ENCODE data around the gene ATRAID.
A peak's percentile ranks its signal among the peaks of the same experiment; 100 is the strongest.

Gene ATRAID

DNA sequence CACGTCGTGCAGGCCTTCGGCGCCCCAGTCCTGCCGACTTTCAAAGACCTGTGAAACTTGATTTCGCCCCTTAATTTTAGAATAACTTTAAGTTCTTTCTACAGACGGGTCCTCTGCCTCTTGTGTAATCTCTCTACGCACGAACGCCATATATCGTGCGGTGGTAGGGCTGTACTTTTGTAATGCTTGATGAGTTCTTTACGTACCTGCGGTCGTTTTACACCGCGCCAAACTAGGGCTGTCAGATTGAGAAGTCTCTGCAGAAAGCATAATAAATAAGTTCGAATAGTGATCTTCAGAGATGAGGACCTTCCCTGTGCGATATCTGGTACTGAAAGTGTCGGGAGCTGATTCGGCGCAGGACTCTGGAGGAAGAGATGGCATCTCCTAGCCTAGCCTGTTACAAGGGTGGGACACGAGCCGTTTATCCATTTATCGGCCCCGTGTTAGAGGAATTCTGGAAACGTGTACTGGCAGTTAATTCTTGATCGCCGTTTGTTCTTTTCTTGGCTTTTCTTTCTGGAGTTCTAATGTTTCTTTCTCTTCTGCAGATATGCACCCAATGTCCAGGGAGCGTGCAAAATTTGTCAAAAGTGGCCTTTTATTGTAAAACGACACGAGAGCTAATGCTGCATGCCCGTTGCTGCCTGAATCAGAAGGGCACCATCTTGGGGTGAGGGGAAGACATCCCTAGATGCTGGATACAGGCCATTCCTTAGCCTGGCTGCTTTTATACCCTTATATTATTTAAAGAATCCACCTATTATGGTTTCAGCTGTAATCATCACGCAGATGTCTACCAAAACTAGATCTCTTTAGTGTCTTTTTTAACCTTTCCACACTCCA is 1.0 kb downstream of the ATRAID start:
- H3K18ac ChIP-seq (ENCODE audit: low read length): peak overlapping the region; percentile 96
- no CpG with 5 or more reads among the region's 34 CpGs for WGBS, 2 donors (ENCODE audit: extremely low coverage in 2 of 2, insufficient read length in 2 of 2, insufficient replicate concordance in 1 of 2)
- H3K79me1 ChIP-seq (ENCODE audit: low read depth, low read length): no peaks in the 10 kb centered on the region
- H3K36me3 ChIP-seq (replicated peaks in 1 of 2; ENCODE audit: control insufficient read depth in 2 of 2, insufficient read depth in 2 of 2, low read length in 2 of 2): peaks cover 7 to 64% of the 10 kb centered on the region in 2 donors
- peak overlapping the region; percentile 6 for H2BK120ac ChIP-seq (ENCODE audit: low read depth, low read length)
- H3K4me3 ChIP-seq (ENCODE audit: low read length in 2 of 2): peak overlapping the region; percentile 95 to 97
- peak overlapping the region; percentile 100 for H2AFZ ChIP-seq (ENCODE audit: low read length)
- peak overlapping the region; percentile 99 for H3K9ac ChIP-seq (ENCODE audit: low read depth, low read length, poor library complexity)
- peak overlapping the region; percentile 30 for H2BK15ac ChIP-seq (ENCODE audit: low read length)
- H3K14ac ChIP-seq (ENCODE audit: low read length): no peak overlapping the region
- H2AK5ac ChIP-seq (ENCODE audit: low read depth, low read length): peak overlapping the region; percentile 53
- H3K27me3 ChIP-seq (ENCODE audit: control insufficient read depth in 3 of 3, insufficient read depth in 3 of 3, low read depth in 1 of 3, low read length in 3 of 3): no peaks in the 10 kb centered on the region
- no peaks in the 10 kb centered on the region for H3K9me3 ChIP-seq (replicated peaks in 1 of 2; ENCODE audit: control insufficient read depth in 2 of 2, insufficient read depth in 1 of 2, low read depth in 1 of 2, low read length in 2 of 2)
- DNase-seq (ENCODE audit: low spot score): no peak
- peak overlapping the region; percentile 71 for H3K4me2 ChIP-seq (ENCODE audit: insufficient read depth, low read length, poor library complexity, severe bottlenecking)
- H3K4ac ChIP-seq (ENCODE audit: low read length): no peak overlapping the region
- peak overlapping the region; percentile 84 for H2BK5ac ChIP-seq (ENCODE audit: low read length)
- peak overlapping the region; percentile 90 for H3K23ac ChIP-seq (ENCODE audit: low read depth, low read length, poor library complexity)
- H3K4me1 ChIP-seq (ENCODE audit: control insufficient read depth in 2 of 2, insufficient read depth in 1 of 2, low read depth in 1 of 2, low read length in 2 of 2): peaks cover 5 to 8% of the 10 kb centered on the region in 2 donors
- no peak overlapping the region for H4K8ac ChIP-seq (ENCODE audit: low read depth, low read length)
- H4K91ac ChIP-seq (ENCODE audit: low read depth, low read length, poor library complexity): no peak overlapping the region
- H3K27ac ChIP-seq (replicated peaks; ENCODE audit: low read length): peak overlapping the region; percentile 93
- no peak overlapping the region for H2BK12ac ChIP-seq (ENCODE audit: low read length)

DNA sequence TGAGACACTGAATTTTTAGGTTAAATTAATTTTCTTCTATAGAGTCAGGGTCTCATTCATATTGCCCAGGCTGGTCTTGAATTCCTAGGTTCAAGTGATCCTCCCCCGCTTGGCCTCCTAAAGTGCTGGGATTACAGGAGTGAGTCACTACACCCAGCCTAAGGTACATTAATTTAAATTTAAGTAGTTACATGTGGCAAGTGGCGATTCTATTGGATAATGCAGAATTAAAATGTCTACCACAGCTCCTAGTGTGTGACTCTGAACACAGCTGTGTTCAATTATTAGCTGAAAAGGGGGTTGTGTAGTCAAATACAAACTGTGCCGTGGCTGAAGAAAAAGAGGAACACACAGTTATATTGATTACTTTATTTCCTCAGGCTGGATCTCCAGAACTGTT is 3.1 kb downstream of the ATRAID start:
- no peak overlapping the region for H3K14ac ChIP-seq (ENCODE audit: low read length)
- no peak overlapping the region for H4K91ac ChIP-seq (ENCODE audit: low read depth, low read length, poor library complexity)
- no peak overlapping the region for H2BK5ac ChIP-seq (ENCODE audit: low read length)
- no peak overlapping the region for H2AK5ac ChIP-seq (ENCODE audit: low read depth, low read length)
- no peak for DNase-seq (ENCODE audit: low spot score)
- H4K8ac ChIP-seq (ENCODE audit: low read depth, low read length): no peak overlapping the region
- no peak overlapping the region for H3K27ac ChIP-seq (replicated peaks; ENCODE audit: low read length)
- H3K4me2 ChIP-seq (ENCODE audit: insufficient read depth, low read length, poor library complexity, severe bottlenecking): no peak overlapping the region
- H2BK120ac ChIP-seq (ENCODE audit: low read depth, low read length): no peak overlapping the region
- H3K18ac ChIP-seq (ENCODE audit: low read length): no peak overlapping the region
- H2BK15ac ChIP-seq (ENCODE audit: low read length): no peak overlapping the region
- no peaks in the 10 kb centered on the region for H3K79me1 ChIP-seq (ENCODE audit: low read depth, low read length)
- peaks cover 11 to 63% of the 10 kb centered on the region in 2 donors for H3K36me3 ChIP-seq (replicated peaks in 1 of 2; ENCODE audit: control insufficient read depth in 2 of 2, insufficient read depth in 2 of 2, low read length in 2 of 2)
- no CpG with 5 or more reads among the region's 3 CpGs for WGBS, 2 donors (ENCODE audit: extremely low coverage in 2 of 2, insufficient read length in 2 of 2, insufficient replicate concordance in 1 of 2)
- peaks cover 8 to 10% of the 10 kb centered on the region in 2 donors for H3K4me1 ChIP-seq (ENCODE audit: control insufficient read depth in 2 of 2, insufficient read depth in 1 of 2, low read depth in 1 of 2, low read length in 2 of 2)
- H3K9me3 ChIP-seq (replicated peaks in 1 of 2; ENCODE audit: control insufficient read depth in 2 of 2, insufficient read depth in 1 of 2, low read depth in 1 of 2, low read length in 2 of 2): no peaks in the 10 kb centered on the region
- H3K4me3 ChIP-seq (ENCODE audit: low read length in 2 of 2): no peak overlapping the region
- H3K23ac ChIP-seq (ENCODE audit: low read depth, low read length, poor library complexity): no peak overlapping the region
- no peak overlapping the region for H3K4ac ChIP-seq (ENCODE audit: low read length)
- H2AFZ ChIP-seq (ENCODE audit: low read length): no peak overlapping the region
- no peaks in the 10 kb centered on the region for H3K27me3 ChIP-seq (ENCODE audit: control insufficient read depth in 3 of 3, insufficient read depth in 3 of 3, low read depth in 1 of 3, low read length in 3 of 3)
- H3K9ac ChIP-seq (ENCODE audit: low read depth, low read length, poor library complexity): no peak overlapping the region
- no peak overlapping the region for H2BK12ac ChIP-seq (ENCODE audit: low read length)

DNA sequence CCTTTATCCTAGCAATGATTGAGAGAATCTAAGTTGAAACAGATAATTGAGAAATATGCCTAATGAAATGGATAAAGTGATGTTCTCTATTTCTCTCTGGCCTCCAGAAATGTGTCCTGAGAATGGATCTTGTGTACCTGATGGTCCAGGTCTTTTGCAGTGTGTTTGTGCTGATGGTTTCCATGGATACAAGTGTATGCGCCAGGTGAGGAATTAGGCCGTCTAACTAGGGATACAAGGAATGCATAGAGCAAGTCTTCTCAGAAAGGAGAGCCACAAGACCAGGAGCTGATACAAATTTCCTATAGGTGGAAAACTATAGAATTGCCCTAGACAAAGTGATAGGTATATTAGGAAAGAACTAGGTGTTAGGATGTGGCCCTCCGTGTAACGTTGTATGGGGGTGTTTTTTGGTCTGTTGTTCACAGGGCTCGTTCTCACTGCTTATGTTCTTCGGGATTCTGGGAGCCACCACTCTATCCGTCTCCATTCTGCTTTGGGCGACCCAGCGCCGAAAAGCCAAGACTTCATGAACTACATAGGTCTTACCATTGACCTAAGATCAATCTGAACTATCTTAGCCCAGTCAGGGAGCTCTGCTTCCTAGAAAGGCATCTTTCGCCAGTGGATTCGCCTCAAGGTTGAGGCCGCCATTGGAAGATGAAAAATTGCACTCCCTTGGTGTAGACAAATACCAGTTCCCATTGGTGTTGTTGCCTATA is 4.7 kb downstream of the ATRAID start:
- Histone ChIP-seq H2BK15ac (ENCODE audit: low read length) (no peak overlapping the region), H4K8ac (ENCODE audit: low read depth, low read length) (no peak overlapping the region), H3K9me3 (replicated peaks in 1 of 2; ENCODE audit: control insufficient read depth in 2 of 2, insufficient read depth in 1 of 2, low read depth in 1 of 2, low read length in 2 of 2) (no peaks in the 10 kb centered on the region), H3K27ac (replicated peaks; ENCODE audit: low read length) (no peak overlapping the region), H3K36me3 (replicated peaks in 1 of 2; ENCODE audit: control insufficient read depth in 2 of 2, insufficient read depth in 2 of 2, low read length in 2 of 2) (peaks cover 18 to 74% of the 10 kb centered on the region in 2 donors), H2AFZ (ENCODE audit: low read length) (peak overlapping the region; percentile 9), H2AK5ac (ENCODE audit: low read depth, low read length) (no peak overlapping the region), H2BK120ac (ENCODE audit: low read depth, low read length) (no peak overlapping the region), H3K79me1 (ENCODE audit: low read depth, low read length) (no peaks in the 10 kb centered on the region), H3K18ac (ENCODE audit: low read length) (no peak overlapping the region), H2BK5ac (ENCODE audit: low read length) (no peak overlapping the region), H3K4me2 (ENCODE audit: insufficient read depth, low read length, poor library complexity, severe bottlenecking) (peak overlapping the region; percentile 11), H3K4me1 (ENCODE audit: control insufficient read depth in 2 of 2, insufficient read depth in 1 of 2, low read depth in 1 of 2, low read length in 2 of 2) (peaks cover 8 to 10% of the 10 kb centered on the region in 2 donors), H3K27me3 (ENCODE audit: control insufficient read depth in 3 of 3, insufficient read depth in 3 of 3, low read depth in 1 of 3, low read length in 3 of 3) (no peaks in the 10 kb centered on the region), H4K91ac (ENCODE audit: low read depth, low read length, poor library complexity) (no peak overlapping the region), H2BK12ac (ENCODE audit: low read length) (no peak overlapping the region), H3K4me3 (ENCODE audit: low read length in 2 of 2) (no peak overlapping the region), H3K4ac (ENCODE audit: low read length) (no peak overlapping the region), H3K14ac (ENCODE audit: low read length) (no peak overlapping the region), H3K9ac (ENCODE audit: low read depth, low read length, poor library complexity) (no peak overlapping the region), H3K23ac (ENCODE audit: low read depth, low read length, poor library complexity) (no peak overlapping the region)
- no CpG with 5 or more reads among the region's 13 CpGs for WGBS, 2 donors (ENCODE audit: extremely low coverage in 2 of 2, insufficient read length in 2 of 2, insufficient replicate concordance in 1 of 2)
- no peak for DNase-seq (ENCODE audit: low spot score)

All from neuronal stem cell (in vitro differentiated cells).